Activated CD4-positive, alpha-beta T cell treated with anti-CD3 and anti-CD28 coated beads, Interleukin-2, Interleukin-4, amounts not matched to agents 100 ng/mL and 50 ng/mL, durations not matched to agents 16 hours and 8 hours (primary cell): ENCODE data around the gene RAI1.

Experiments
- DNase-seq: peaks from one replicate; pipeline ENCODE4 v3.0.0-alpha.2; 2020; ENCODE audit warnings: low spot score

RAI1 gene

DNA sequence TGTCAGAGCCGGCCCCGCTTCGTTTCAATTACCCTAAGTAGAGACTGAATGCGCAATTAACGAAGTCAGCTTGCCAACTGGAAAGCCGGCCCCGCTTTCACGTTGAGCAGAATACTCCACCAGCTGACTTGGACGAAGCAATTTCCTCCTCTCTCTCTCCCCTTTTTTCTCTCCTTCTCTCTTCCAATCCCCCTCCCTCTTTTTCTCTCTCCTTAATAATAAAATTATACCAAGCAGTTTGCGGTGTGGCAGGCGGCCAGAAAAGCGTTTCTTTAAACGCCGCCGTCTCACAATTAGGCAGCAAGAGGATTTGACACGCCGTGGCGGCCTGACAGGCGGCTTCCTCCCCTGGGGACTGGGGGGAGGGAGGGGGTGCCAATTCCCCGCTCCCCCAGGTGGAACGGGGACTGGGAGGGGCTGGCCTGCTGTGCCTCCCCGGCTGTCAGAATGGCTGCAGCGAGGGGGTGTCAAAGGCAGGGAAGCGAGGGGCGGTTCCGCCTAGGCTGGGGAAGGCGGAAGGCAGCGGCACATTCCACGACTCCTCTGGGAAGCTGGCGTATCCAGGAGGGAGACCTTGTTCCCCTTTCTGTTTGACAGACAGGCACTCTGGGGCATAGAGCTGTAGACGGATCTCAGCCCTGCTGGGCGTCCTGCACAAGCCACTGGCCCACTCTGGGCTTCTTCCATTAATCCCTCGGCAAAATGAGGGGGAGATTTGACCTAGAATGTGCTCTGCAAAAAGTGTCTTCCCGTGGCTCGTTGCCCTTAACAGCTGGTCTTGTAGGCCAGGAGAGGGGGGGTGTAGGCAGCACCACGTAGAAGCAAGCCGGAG, 102.8 kb downstream of the RAI1 start:
- DNase-seq: no peak

- DNase-seq: no peak
Observed at GRCh38 chr17:17784657-17785267, 103.5 kb downstream of the RAI1 start.

- DNase-seq: no peak
Observed at GRCh38 chr17:17785407-17785806, 104.1 kb downstream of the RAI1 start.

DNA sequence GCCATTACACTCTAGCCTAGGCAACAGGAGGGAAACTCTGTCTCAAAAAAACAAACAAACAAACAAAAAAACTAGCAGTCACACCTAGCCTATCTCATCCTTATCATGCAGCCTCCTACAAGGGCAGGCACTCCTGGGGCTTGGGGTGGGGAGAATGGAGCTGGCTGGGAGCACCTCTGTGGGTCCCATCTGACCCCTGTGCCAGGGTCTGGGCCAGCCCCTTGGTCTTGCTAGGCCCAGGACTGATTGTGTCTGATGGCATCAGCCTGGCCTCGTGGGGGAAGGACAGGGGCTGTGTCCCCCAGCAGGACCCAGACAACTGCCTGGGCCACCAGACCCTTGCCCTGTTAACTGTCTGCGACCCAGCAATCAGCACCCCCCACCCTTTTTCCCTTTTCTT, 105.7 kb downstream of the RAI1 start:
- DNase-seq: no peak

- DNase-seq: no peak
Observed at GRCh38 chr17:17787568-17787967, 106.3 kb downstream of the RAI1 start.

DNA sequence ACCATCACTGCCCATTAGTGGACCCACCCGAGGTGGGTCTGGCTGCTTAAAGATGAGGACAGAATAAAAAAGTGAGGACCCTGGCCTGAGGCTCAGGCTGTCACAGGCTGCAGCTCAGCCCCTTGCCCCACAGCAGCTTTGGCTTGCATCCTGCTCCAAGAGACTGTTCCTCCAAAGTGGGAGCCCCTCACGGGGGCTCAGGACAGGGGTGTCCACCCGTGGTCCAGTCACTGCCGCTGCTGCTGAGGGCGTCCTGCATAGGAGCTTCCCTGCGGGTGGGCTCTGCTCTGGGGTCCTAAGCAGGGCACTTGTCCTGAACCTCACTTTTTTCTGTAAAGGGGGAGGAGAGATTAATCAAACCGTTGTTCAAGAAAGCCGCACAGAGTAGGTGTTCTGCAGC, 107.7 kb downstream of the RAI1 start:
- DNase-seq: no peak

DNA sequence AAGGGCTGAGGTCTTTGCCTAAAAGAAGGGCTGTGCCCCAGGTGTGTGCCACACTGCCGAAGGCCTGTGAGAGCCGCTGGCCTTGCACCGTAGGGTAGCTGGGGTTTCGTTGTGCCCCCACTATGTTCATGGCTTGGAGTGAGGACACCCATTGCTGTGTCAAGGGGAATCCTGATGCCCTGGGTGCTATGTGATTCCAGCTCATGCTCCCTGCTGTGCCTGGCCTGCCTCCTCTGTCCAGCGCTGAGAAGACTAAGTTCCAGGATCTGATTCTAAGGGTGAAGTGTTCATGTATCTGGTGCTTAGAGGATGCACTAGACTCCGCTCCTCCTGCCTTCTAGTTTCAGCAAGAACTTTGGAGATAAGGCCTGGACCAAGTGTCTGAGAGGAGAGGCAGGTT, 108.2 kb downstream of the RAI1 start:
- DNase-seq: no peak

- no peak for DNase-seq
Observed at GRCh38 chr17:17789828-17790636, 108.8 kb downstream of the RAI1 start.

DNA sequence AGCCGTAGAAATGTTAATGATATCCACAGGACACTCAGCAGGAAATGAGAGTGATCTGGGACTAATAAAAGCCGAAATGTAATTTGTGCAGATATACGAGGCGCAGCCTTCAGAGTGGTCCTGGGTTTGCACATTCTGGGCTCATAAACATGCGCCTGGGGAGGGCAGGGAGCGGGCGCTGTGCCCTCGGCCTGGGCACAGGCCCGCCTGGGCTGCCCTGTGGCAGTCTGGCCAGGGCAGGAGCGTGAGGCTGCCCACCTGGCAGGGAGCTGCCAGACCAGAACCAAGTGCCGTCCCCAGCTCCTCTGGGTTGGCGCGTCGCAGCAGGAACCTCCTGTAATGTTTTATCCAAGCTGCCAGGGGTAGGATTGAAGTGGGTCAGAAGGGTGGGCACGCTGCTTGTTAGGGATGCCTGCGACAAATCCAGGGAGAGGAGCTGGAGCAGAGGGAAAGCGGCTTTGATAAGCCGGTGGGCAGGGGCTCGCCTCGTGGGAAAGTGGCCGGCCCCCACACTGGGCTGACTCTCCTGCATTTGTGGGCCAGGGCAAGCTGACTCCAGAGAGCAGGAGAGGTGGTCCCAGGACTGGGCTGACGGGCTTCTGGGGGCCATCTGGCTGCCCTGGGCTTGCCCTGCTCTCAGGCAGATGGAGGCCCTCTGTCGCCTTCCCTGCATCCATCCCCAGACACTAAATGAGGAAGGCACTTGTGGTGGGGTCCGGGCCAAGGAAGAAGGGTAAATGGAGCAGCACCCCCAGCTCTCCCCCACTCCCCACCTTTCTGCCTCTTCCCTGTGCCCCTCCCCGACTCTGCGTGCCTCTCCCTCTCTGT, 109.6 kb downstream of the RAI1 start:
- DNase-seq: no peak

DNA sequence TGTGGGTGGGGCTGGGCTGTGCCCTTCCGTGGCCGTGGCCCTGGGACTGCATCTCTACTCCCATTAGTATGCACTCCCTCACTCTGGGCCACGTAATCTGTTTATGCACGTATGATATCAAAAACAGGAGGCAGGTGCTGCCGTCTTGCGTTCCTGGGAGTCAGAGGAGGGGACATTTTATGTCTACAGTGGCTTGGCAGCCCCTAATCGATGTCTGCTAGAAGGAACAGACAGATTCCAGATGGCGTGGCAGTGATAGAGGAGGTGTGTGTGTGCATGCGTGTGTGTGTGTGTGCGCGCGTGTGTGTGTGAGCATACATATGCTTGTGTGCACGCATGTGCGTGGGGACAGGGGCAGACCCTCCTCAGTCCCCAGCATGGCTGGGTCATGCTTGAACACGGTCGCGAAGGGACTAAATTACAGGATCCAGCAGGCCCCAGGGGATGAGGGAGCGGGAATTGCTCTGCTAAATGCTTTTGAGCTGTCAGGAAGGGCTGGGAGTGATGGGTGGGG, 110.8 kb downstream of the RAI1 start:
- DNase-seq: no peak

DNA sequence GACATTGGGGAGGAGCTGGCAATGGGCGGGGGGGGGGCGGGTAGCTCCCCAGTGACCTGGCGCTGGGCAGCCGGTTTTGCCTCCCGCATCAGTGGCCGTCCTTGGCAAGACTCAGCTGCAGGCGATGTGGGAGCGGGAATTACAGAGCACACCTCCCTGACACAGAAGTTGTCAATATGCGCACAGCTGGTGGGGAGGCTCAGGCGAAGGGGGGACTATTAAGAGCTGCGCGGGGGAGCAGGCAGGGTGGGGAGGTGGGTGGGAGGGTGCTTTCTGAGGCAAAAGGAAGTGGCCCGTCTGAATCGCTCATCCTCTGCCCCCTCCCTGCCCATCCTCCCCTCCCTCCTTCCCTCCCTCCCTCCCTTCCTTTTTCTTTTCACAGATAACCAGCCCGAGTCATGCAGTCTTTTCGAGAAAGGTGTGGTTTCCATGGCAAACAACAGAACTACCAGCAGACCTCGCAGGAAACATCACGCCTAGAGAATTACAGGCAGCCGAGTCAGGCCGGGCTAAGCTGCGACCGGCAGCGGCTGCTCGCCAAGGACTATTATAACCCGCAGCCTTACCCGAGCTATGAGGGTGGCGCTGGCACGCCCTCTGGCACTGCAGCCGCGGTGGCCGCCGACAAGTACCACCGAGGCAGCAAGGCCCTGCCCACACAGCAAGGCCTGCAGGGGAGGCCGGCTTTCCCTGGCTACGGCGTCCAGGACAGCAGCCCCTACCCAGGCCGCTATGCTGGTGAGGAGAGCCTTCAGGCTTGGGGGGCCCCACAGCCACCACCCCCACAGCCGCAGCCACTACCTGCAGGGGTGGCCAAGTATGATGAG, 111.5 kb downstream of the RAI1 start:
- peak; percentile 68 for DNase-seq

GRCh38 chr17:17793378-17794214, 112.3 kb downstream of the RAI1 start:
- DNase-seq: no peak

- DNase-seq: no peak
Observed at GRCh38 chr17:17794382-17794781, 113.1 kb downstream of the RAI1 start.

DNA sequence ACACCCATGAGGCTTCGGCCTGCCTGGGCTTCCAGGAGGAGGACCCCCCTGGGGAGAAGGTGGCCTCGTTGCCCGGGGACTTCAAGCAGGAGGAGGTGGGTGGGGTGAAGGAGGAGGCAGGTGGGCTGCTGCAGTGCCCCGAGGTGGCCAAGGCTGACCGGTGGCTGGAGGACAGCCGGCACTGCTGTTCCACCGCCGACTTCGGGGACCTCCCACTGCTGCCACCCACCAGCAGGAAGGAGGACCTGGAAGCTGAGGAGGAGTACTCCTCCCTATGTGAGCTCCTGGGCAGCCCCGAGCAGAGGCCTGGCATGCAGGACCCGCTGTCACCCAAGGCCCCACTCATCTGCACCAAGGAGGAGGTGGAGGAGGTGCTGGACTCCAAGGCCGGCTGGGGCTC, 114.0 kb downstream of the RAI1 start:
- no peak for DNase-seq

- no peak for DNase-seq
Observed at GRCh38 chr17:17795946-17796786, 114.9 kb downstream of the RAI1 start.

GRCh38 chr17:17796787-17797061, 115.5 kb downstream of the RAI1 start:
- DNase-seq: no peak

- DNase-seq: no peak
Observed at GRCh38 chr17:17797119-17797809, 116.0 kb downstream of the RAI1 start.

DNA sequence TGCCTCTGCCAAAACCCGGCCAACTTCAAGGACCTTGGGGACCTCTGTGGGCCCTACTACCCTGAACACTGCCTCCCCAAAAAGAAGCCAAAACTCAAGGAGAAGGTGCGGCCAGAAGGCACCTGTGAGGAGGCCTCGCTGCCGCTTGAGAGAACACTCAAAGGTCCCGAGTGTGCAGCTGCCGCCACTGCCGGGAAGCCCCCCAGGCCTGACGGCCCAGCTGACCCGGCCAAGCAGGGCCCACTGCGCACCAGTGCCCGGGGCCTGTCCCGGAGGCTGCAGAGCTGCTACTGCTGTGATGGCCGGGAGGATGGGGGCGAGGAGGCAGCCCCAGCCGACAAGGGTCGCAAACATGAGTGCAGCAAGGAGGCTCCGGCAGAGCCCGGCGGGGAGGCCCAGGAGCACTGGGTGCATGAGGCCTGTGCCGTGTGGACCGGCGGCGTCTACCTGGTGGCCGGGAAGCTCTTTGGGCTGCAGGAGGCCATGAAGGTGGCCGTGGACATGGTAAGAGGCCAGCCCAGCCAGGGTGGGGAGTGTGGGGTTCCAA, 116.8 kb downstream of the RAI1 start:
- DNase-seq: no peak
